IMR-90 (cell line): ENCODE results near the gene SEMA5A. TPM values are rescaled to one million over a fixed set of nuclear protein-coding genes. Genes with fewer than 3 reads are reported as not detected.

Experiments
- ATAC-seq: fragments of 200-7000 bp; cut with Tn5 transposase; 2 replicates; pipeline ENCODE4 v1.9.1; 2020; ENCODE audit warnings: low read depth, mild to moderate bottlenecking, moderate library complexity
- BruUV-seq: library from RNA; stranded (reverse); fragments of 400-500 nt; replicated peaks from 2 replicates; lab custom pipeline; 2021; lab: Mats Ljungman, UMichigan
- CTCF ChIA-PET: fragments of 300-600 bp; formaldehyde crosslinking; extraction: SDS; loops from one replicate; lab custom pipeline; 2021; ENCODE audit warnings: antibody characterized with exemption; lab: Yijun Ruan, JAX
- POLR2A ChIA-PET: fragments of 300-600 bp; sonication (Branson Sonifier 250); formaldehyde crosslinking; loops from one replicate; lab custom pipeline; 2022; ENCODE audit warnings: antibody characterized with exemption; ENCODE audit not compliant: unreplicated experiment; lab: Charles Lee
- DNase-seq: peaks from one replicate; pipeline ENCODE4 v3.0.0; 2013
- H2AFZ ChIP-seq: replicated peaks from 2 replicates; pipeline ENCODE3; 2013; ENCODE audit warnings: low read length, mild to moderate bottlenecking; ENCODE audit not compliant: poor library complexity
- H2AK5ac ChIP-seq: 2 replicates; pipeline ENCODE4 v1.6.1; 2013; ENCODE audit warnings: low read depth, low read length, inconsistent platforms
- H2AK9ac ChIP-seq: replicated peaks from 2 replicates; pipeline ENCODE3; 2013; ENCODE audit warnings: mild to moderate bottlenecking, low read depth, low read length, moderate library complexity; ENCODE audit not compliant: poor library complexity
- H2BK120ac ChIP-seq: 2 replicates; pipeline ENCODE4 v1.6.1; 2013; ENCODE audit warnings: low read depth, low read length, inconsistent platforms
- H2BK15ac ChIP-seq: 3 replicates; pipeline ENCODE4 v1.6.1; 2013; ENCODE audit warnings: low read depth, low read length, inconsistent platforms
- H2BK20ac ChIP-seq: 2 replicates; pipeline ENCODE4 v1.6.1; 2013; ENCODE audit warnings: low read depth, mild to moderate bottlenecking, inconsistent platforms, low read length, moderate library complexity
- H2BK5ac ChIP-seq: 2 replicates; pipeline ENCODE4 v1.6.1; 2013; ENCODE audit warnings: mild to moderate bottlenecking, low read depth, low read length, inconsistent platforms; ENCODE audit not compliant: poor library complexity, severe bottlenecking
- H3K14ac ChIP-seq: replicated peaks from 2 replicates; pipeline ENCODE4 v1.6.1; 2013; ENCODE audit warnings: low read depth, low read length, inconsistent platforms
- H3K18ac ChIP-seq: 2 replicates; pipeline ENCODE4 v1.6.1; 2013; ENCODE audit warnings: low read depth, low read length, control low read depth
- H3K23ac ChIP-seq: 2 replicates; pipeline ENCODE4 v1.6.1; 2013; ENCODE audit warnings: low read depth, low read length, inconsistent platforms
- H3K27ac ChIP-seq: 2 replicates; pipeline ENCODE4 v1.5.1; 2013; ENCODE audit warnings: mild to moderate bottlenecking, control low read depth, low read length; ENCODE audit not compliant: insufficient read depth
- H3K27me3 ChIP-seq: 2 replicates; pipeline ENCODE4 v1.6.1; 2013; ENCODE audit warnings: low read length; ENCODE audit not compliant: control insufficient read depth, insufficient read depth
- H3K36me3 ChIP-seq: 2 replicates; pipeline ENCODE4 v1.6.1; 2013; ENCODE audit warnings: low read length, mixed read lengths; ENCODE audit not compliant: control insufficient read depth, insufficient read depth
- H3K4ac ChIP-seq: 2 replicates; pipeline ENCODE4 v1.6.1; 2013; ENCODE audit warnings: low read depth, low read length, inconsistent platforms
- H3K4me1 ChIP-seq: 2 replicates; pipeline ENCODE4 v1.6.1; 2013; ENCODE audit warnings: low read length, mixed read lengths; ENCODE audit not compliant: control insufficient read depth, insufficient read depth
- H3K4me2 ChIP-seq: 2 replicates; pipeline ENCODE4 v1.6.1; 2013; ENCODE audit warnings: low read depth, mild to moderate bottlenecking, control low read depth, low read length, moderate library complexity
- H3K4me3 ChIP-seq: 2 replicates; pipeline ENCODE4 v1.5.1; 2013; ENCODE audit warnings: low read depth, mild to moderate bottlenecking, control low read depth, low read length, moderate library complexity; ENCODE audit not compliant: insufficient read depth
- H3K56ac ChIP-seq: 2 replicates; pipeline ENCODE4 v1.6.1; 2013; ENCODE audit warnings: low read length, inconsistent platforms; ENCODE audit not compliant: insufficient read depth; ENCODE audit errors: extremely low read depth
- H3K79me1 ChIP-seq, 2 experiments: 2 replicates each; pipeline ENCODE4 v1.6.1; 2013; ENCODE audit warnings: low read length in 2 of 2, inconsistent platforms in 1 of 2, low read depth in 1 of 2
- H3K9ac ChIP-seq: 2 replicates; pipeline ENCODE4 v1.6.1; 2013; ENCODE audit warnings: low read depth, low read length, control low read depth
- H3K9me1 ChIP-seq: 2 replicates; pipeline ENCODE4 v1.6.1; 2013; ENCODE audit warnings: low read length, inconsistent platforms; ENCODE audit not compliant: insufficient read depth
- H3K9me3 ChIP-seq: 2 replicates; pipeline ENCODE4 v1.6.1; 2013; ENCODE audit warnings: low read length; ENCODE audit not compliant: control insufficient read depth, insufficient read depth
- H4K20me1 ChIP-seq: 2 replicates; pipeline ENCODE4 v1.6.1; 2013; ENCODE audit warnings: low read length, inconsistent platforms; ENCODE audit not compliant: insufficient read depth
- H4K5ac ChIP-seq: 2 replicates; pipeline ENCODE4 v1.6.1; 2013; ENCODE audit warnings: mild to moderate bottlenecking, low read depth, low read length, control low read depth
- H4K8ac ChIP-seq, 2 experiments: 2 replicates each; pipeline ENCODE4 v1.6.1; 2013; ENCODE audit warnings: low read depth in 2 of 2, low read length in 2 of 2, control low read depth in 1 of 2, inconsistent platforms in 1 of 2
- H4K91ac ChIP-seq: 2 replicates; pipeline ENCODE4 v1.6.1; 2013; ENCODE audit warnings: low read depth, low read length, inconsistent platforms; ENCODE audit not compliant: insufficient read depth
- BHLHE40 ChIP-seq: fragments of 150-350 bp; IDR thresholded peaks from 2 replicates; pipeline ENCODE4 v1.6.1; 2016; ENCODE audit warnings: mild to moderate bottlenecking, low read depth, low read length
- CEBPB ChIP-seq: IDR thresholded peaks from 2 replicates; pipeline ENCODE4 v1.6.1; 2012; ENCODE audit warnings: low read depth, low read length, improper control_type of control experiment
- CHD1 ChIP-seq: IDR thresholded peaks from 2 replicates; pipeline ENCODE4 v1.6.1; 2012; ENCODE audit warnings: low read depth, low read length, improper control_type of control experiment
- CTCF ChIP-seq: conservative IDR thresholded peaks from 2 replicates; pipeline ENCODE4 v1.5.1; 2012; ENCODE audit warnings: mild to moderate bottlenecking, low read depth, low read length, improper control_type of control experiment
- ELK1 ChIP-seq: fragments of 150-350 bp; IDR thresholded peaks from 2 replicates; pipeline ENCODE4 v1.6.1; 2016; ENCODE audit warnings: low read depth, mild to moderate bottlenecking, low read length, moderate library complexity, borderline replicate concordance
- FOS ChIP-seq: fragments of 150-350 bp; IDR thresholded peaks from 2 replicates; pipeline ENCODE4 v1.6.1; 2016; ENCODE audit warnings: low read depth, low read length
- MAFK ChIP-seq: IDR thresholded peaks from 2 replicates; pipeline ENCODE4 v1.6.1; 2012; ENCODE audit warnings: low read depth, low read length, improper control_type of control experiment
- MAZ ChIP-seq: IDR thresholded peaks from 2 replicates; pipeline ENCODE4 v1.6.1; 2012; ENCODE audit warnings: low read depth, mild to moderate bottlenecking, low read length, improper control_type of control experiment, moderate library complexity, borderline replicate concordance
- MXI1 ChIP-seq: IDR thresholded peaks from 2 replicates; pipeline ENCODE4 v1.6.1; 2012; ENCODE audit warnings: low read depth, mild to moderate bottlenecking, low read length, moderate library complexity, borderline replicate concordance
- NFE2L2 ChIP-seq: fragments of 150-350 bp; IDR thresholded peaks from 2 replicates; pipeline ENCODE4 v1.6.1; 2016; ENCODE audit warnings: low read depth, mild to moderate bottlenecking, low read length
- POLR2A ChIP-seq: IDR thresholded peaks from 2 replicates; pipeline ENCODE4 v1.6.1; 2012; ENCODE audit warnings: mild to moderate bottlenecking, low read depth, low read length
- RAD21 ChIP-seq: IDR thresholded peaks from 2 replicates; pipeline ENCODE4 v1.6.1; 2012; ENCODE audit warnings: low read length, improper control_type of control experiment
- RCOR1 ChIP-seq: IDR thresholded peaks from 2 replicates; pipeline ENCODE4 v1.6.1; 2012; ENCODE audit warnings: mild to moderate bottlenecking, low read length, improper control_type of control experiment; ENCODE audit not compliant: insufficient replicate concordance
- RFX5 ChIP-seq: IDR thresholded peaks from 2 replicates; pipeline ENCODE4 v1.8.0; 2012; ENCODE audit warnings: low read depth, mild to moderate bottlenecking, low read length, moderate library complexity
- SMC3 ChIP-seq: fragments of 150-350 bp; IDR thresholded peaks from 2 replicates; pipeline ENCODE4 v1.6.1; 2016; ENCODE audit warnings: low read depth, mild to moderate bottlenecking, antibody characterized with exemption, low read length, moderate library complexity
- USF2 ChIP-seq: fragments of 150-350 bp; IDR thresholded peaks from 2 replicates; pipeline ENCODE4 v1.6.1; 2017; ENCODE audit warnings: mild to moderate bottlenecking, antibody characterized with exemption, low read length, low read depth
- WGBS, 2 experiments: methylation state at CpG; one replicate each; pipeline versions ENCODE4 v1.1.5 to v1.1.7; 2013; ENCODE audit warnings: missing lambda C conversion rate in 2 of 2; ENCODE audit not compliant: insufficient read length in 1 of 2; ENCODE audit errors: extremely low coverage in 2 of 2; 5-methylcytosine and 5-hydroxymethylcytosine counted together
- dilution Hi-C: fragments of 300-500 bp; cut with HindIII; formaldehyde crosslinking; loops from one replicate; pipeline ENCODE4 v1.14.3; 2018; ENCODE audit warnings: low sequenced_read_pairs; ENCODE audit not compliant: unreplicated experiment
- in situ Hi-C: fragments of 300-500 bp; cut with MboI; formaldehyde crosslinking; loops from 3 replicates; pipeline ENCODE4 v1.14.3; 2019; ENCODE audit warnings: low sequenced_read_pairs, inconsistent platforms, mixed read lengths
- intact Hi-C: fragments of 100-400 bp; cut with micrococcal nuclease; formaldehyde crosslinking; loops from 2 replicates; pipeline ENCODE4 v1.10.0; 2022
- polyA plus RNA-seq, 3 experiments: library from polyadenylated mRNA; depleted of rRNA; stranded (reverse); fragments of >200 nt; gene quantifications; 2 replicates each; pipeline ENCODE4 v1.2.3, GENCODE V29; 2012; ENCODE audit warnings: low replicate concordance in 1 of 3
- total RNA-seq: library from RNA; depleted of rRNA; stranded (reverse); fragments of >200 nt; gene quantifications from 2 replicates; pipeline ENCODE4 v1.2.3, GENCODE V29; 2012

The SEMA5A gene
- total and polyA plus RNA-seq, 2 of the 4 experiments (the other 2 are of a cell fraction) = 8.2 to 9.9 TPM

GRCh38 chr5:9072701-9073100, 473.2 kb downstream of the SEMA5A start:
- Histone ChIP-seq H3K18ac (no peak overlapping the region), H3K14ac (no peak overlapping the region), H3K79me1 (0 out of 4 replicates have a peak, but pooled peaks cover 0 to 5% of the 10 kb centered on the region in 2 experiments), H2BK15ac (no peak overlapping the region), H2BK5ac (no peak overlapping the region), H3K9me3 (no peaks in the 10 kb centered on the region), H4K8ac (no peak overlapping the region), H2AK5ac (no peak overlapping the region), H3K9ac (no peak overlapping the region), H3K36me3 (no peaks in the 10 kb centered on the region), H3K27me3 (no peaks in the 10 kb centered on the region), H3K4me1 (peaks cover 7% of the 10 kb centered on the region), H2AFZ (no peak overlapping the region), H3K4me2 (no peak overlapping the region), H3K27ac (no peak overlapping the region), H2AK9ac (no peak overlapping the region), H3K4ac (no peak overlapping the region), H2BK120ac (no peak overlapping the region), H2BK20ac (no peak overlapping the region), H4K5ac (no peak overlapping the region), H4K91ac (no peak overlapping the region), H3K56ac (no peak overlapping the region), H3K9me1 (peaks cover 2% of the 10 kb centered on the region; the same call in 1 of the 2 replicates), H4K20me1 (no peaks in the 10 kb centered on the region), H3K4me3 (no peak overlapping the region), H3K23ac (no peak overlapping the region)
- ChIA-PET CTCF (no interaction called here), POLR2A (no interaction called here)
- no CpG with 5 or more reads among the region's 4 CpGs for WGBS, 2 experiments
- no peak for DNase-seq
- in situ Hi-C loops = loop anchor here (25.0 kb wide), 1 partner anchor 1185 kb away; no protein-coding TSS in a partner anchor
- BruUV-seq = no TSS peak
- no peak for ATAC-seq
- dilution Hi-C loops = no loop called here
- TF ChIP-seq RFX5 = no peak
- no peak for TF ChIP-seq BHLHE40
- no peak for TF ChIP-seq NFE2L2
- no peak for TF ChIP-seq MAZ
- TF ChIP-seq RCOR1 = no peak
- no peak for TF ChIP-seq POLR2A
- TF ChIP-seq RAD21 = no peak
- no peak for TF ChIP-seq MAFK
- no peak for TF ChIP-seq USF2
- no peak for TF ChIP-seq CEBPB
- TF ChIP-seq FOS = no peak
- TF ChIP-seq CTCF = no peak
- TF ChIP-seq CHD1 = no peak
- no peak for TF ChIP-seq MXI1
- TF ChIP-seq SMC3 = no peak
- no peak for TF ChIP-seq ELK1
- intact Hi-C loops = no loop called here
